GM11168 (cell line): Measurements from ENCODE around the gene ZBTB12.
"Not testable (repeated sequence)": the region's sequence is repeated elsewhere in the genome, so short reads cannot be mapped to it uniquely, and the experiment has no call there.

Source experiments
- in situ Hi-C: fragments of 300-500 bp; cut with MboI; formaldehyde crosslinking; loops from one replicate; pipeline ENCODE4 v1.12.0; 2022; ENCODE audit warnings: low sequenced_read_pairs; ENCODE audit not compliant: unreplicated experiment

The ZBTB12 gene

DNA sequence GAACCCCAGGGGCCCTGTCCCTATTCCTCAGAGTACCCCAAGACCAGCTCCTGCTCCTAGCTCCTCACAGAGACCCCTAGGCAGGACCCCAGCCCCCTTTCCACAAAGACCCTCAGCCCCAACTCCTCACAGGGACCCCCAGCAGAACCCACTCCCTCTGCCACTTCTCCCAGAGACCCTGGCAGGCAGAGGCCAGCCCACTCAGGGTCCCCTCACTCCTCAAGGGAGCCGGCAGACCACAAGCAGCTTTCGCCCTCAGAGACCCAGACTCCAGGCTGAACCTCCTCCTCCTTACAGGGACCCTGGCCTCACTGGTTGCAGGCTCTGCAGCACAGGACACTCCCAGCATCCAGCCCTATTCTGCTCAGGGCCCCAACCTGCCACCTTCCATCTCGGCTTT lies 23.7 kb downstream of the ZBTB12 start:
- in situ Hi-C loops = no loop called here

DNA sequence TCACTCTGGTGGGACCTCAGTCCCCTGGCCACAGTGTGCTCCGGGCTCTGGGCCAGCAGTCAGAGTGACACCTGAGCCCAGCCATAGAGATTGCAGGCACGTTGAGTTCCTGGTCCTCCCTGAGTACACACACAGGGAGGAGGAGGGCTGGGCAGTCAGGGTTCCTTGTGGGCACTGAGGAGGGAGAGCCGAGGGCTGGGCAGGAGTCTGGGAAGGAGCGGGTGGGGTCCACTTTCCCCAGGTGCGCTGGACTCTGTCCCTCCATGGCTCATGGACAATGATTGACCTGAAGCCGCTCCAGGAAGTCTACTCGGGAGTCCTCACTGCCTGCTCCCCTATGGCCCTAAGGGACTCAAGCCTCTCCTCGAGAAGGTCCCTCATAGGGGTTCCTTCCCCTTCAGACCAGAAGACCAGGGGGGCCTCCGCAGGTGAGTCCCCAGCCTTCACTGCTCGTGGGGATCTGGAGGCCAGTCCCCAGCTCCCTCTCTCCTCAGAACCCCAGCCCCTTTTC lies 24.2 kb downstream of the ZBTB12 start:
- in situ Hi-C loops = no loop called here

DNA sequence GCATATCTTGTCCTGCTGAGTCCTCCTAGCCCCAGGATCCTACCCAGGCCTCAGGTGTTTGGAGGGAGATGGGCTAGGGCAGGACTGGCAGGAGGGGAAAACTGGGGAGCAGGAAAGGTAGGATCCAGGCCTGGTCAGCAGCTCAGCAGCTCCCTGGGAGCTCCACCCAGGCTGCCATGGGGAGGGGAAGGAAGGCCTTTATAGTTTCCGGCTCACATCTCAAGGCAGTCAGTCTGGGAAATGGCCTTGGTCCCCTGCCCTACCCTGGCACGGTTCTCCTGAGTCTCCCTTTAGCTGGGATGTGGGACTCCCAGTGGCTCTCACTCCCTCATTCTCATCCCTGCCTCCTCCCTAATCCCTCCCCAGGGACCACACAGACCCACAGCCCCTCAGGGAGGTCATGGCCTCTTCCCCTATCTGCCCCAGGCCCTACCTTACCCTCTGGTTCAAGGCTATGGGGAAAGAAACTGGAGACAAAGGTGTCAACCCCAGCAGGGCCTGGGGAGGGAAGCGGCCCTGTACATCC lies 24.7 kb downstream of the ZBTB12 start:
- in situ Hi-C loops = no loop called here

DNA sequence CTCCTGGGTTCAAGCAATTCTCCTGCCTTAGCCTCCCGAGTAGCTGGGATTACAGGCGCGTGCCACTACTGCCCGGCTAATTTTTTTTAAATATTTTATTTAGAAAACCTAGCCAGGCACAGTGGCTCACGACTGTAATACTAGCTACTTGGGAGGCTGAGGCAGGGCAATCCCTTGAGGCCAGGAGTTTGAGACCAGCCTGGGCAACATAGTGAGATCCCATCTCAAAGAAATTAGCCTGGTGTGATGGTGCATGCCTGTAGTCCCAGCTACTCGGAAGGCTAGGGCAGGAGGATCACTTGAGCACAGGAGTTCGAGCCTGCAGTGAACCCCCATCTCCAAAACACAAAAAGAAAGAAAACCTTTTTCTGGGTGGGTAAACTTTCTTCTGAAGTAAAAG lies 25.5 kb downstream of the ZBTB12 start:
- in situ Hi-C loops = no loop called here

DNA sequence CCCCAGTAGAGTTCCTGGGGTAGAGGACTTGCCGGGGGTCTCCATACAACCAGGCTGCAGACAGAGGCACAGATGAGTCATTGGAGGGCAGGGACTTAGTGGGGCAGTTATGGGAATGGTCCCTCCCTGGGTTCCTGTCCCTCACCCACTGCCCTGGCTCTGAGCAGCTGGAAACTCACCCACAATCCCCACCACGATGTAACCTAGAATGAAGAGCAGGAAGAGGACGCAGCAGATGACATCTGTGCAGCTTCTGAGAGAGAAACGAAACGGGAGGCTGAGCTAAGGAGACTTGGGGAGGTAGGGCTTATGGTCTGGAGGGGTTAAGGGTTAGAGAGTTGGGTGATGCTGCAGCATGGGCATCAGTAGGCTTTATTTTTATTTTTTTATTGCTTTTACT lies 26.0 kb downstream of the ZBTB12 start:
- in situ Hi-C loops = no loop called here

DNA sequence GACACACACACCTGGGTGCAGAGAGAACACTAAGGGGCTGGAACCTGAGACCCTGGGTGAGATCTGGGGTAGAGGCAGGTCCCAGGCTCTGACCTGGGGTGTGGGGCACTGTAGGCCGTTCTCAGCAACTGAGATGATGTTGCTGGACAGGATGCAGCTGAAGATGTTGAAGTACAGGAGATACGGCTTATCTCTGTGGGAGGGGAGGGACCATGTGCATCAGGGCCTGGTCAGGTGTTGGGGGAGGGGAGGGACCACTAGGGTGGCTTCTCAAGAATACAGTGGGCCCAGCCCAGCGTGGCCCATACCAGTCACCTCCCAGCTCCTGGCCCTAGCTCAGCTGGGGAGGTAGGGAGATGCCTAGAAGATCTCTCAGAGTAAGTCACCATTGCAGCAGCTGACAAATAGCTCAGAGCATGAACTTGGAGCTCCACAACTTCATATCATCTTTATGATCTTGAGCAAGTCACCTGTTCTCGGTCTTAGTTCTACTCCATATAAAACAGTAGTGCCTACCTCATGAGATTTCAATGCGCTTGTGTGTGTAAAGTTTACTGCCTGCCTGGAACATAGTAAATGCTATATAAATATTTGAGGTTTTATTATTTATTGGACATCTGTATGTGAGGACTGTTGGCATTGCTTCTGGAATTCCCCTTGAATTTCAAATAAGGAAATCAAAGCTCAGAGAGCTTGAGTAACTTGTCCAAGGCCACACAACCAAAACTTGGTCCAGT lies 26.9 kb downstream of the ZBTB12 start:
- in situ Hi-C loops = loop anchor here (5.0 kb wide), 1 partner anchor 38 kb away; no protein-coding TSS in a partner anchor

DNA sequence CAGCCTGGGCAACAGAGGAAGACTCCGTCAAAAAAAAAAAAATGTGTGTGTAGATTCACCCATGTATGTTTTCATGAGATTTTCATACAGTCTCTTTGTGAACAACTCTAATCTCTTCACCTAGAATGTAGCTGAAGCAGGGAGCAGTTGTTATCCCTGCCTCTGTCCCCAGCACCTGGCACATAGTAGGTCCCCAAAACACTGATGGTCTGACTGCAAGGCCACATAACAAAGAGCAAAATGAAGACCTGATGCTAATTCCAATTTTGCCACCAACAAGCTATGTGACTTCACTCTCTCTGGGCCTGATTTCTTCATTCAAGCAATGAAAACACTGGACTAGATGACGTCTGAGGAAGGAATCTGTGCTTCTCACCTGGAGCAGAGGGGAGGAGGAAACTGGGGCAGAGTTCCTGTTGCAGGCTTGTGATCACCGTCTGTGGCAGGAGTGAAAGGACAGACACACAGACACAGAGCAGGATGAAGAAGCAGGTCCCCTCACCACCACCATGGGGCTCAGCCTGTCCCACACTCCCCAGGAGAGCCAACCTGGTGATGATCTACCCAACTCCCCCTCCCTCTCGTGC lies 27.7 kb downstream of the ZBTB12 start:
- in situ Hi-C loops = loop anchor here (5.0 kb wide), 1 partner anchor 37 kb away; no protein-coding TSS in a partner anchor

DNA sequence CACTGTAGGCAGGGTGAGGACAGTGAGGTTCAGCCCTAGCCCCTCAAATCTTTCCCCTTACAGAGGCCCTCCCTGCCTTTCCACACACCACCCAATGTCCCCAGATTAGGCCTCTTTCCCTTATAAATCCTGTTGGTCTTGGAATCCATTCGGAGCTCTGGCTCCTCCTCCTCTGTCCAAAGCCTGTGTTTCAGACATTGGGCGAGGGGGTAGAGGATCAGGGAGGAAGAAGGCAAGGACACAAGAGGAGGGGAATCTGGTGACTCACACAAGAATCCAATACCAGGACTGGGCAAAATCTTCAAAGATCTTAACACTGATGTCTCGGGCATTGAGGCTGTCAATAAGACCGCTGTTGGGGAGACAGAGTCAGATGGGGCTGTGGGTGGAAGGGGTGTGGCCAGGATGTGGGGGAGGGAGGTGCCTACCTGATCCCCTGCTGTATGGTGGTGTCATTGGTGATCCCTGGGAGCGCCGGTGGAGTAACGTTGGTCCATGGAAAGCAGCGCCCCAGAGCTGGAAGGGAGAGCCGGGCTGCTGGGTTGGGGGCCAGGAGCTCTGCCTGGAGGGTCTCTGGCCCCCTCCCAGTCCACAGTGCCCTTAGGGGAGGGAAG lies 30.7 kb downstream of the ZBTB12 start:
- in situ Hi-C loops = loop anchor here (5.0 kb wide), 1 partner anchor 34 kb away; no protein-coding TSS in a partner anchor

DNA sequence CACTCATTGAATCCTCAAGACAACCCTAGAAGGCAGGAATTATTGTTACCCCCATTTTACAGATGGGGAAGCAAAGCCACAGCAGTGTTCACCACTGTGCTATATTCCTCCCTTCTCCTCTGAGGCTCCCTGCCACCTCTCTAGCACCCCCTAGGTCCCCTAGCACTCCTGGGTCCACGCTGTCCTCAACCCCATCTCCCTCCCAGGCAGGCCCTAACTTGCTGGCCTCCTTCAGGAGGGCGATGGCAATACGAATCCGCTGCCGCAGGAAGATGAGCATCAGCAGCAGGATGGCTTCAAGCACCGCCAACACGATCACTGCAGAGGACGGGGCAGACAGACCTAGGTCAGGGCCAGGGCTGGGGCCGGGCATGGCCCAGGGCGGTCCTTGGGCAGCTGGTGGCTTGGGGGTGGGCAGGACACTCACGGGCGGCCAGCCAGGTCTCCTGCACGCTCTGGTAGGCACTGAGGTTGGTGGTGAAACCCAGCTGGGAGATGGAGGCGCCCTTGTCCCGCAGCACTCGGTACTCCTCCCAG lies 31.4 kb downstream of the ZBTB12 start:
- in situ Hi-C loops = loop anchor here (5.0 kb wide), 1 partner anchor 33 kb away; no protein-coding TSS in a partner anchor

DNA sequence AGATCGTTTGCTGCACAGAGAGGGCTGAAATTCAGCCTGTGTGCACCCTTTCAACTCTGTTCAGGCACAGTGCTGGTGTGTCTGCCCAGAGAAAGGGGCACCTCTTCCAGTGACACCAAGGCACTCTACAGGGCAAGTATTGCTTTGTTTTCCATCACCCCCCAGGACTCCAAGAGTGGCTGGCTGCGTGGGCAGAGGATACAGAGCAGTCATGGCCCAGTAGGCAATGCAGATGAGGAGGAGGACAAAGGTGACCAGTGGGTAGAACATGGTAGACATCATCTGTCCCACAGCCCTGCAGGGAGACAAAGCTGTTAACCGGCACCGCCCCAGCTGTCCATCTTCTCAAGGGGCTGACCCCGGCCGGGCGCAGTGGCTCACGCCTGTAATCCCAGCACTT lies 32.5 kb downstream of the ZBTB12 start:
- in situ Hi-C loops = no loop called here

DNA sequence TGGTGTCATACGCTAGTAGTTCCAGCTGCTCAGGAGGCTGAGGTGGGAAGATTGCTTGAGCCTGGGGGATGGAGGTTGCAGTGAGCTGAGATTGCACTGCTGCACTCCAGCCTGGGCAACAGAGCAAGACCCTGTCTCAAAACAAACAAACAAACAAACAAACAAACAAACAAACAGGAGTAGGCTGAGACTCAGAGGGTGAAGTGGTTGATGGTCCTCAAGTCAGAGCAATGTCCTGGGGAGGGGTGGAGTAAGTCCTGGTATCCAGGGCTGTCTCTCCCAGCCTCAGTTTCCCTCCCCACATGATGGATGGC lies 33.3 kb downstream of the ZBTB12 start:
- in situ Hi-C loops = not testable (repeated sequence)

DNA sequence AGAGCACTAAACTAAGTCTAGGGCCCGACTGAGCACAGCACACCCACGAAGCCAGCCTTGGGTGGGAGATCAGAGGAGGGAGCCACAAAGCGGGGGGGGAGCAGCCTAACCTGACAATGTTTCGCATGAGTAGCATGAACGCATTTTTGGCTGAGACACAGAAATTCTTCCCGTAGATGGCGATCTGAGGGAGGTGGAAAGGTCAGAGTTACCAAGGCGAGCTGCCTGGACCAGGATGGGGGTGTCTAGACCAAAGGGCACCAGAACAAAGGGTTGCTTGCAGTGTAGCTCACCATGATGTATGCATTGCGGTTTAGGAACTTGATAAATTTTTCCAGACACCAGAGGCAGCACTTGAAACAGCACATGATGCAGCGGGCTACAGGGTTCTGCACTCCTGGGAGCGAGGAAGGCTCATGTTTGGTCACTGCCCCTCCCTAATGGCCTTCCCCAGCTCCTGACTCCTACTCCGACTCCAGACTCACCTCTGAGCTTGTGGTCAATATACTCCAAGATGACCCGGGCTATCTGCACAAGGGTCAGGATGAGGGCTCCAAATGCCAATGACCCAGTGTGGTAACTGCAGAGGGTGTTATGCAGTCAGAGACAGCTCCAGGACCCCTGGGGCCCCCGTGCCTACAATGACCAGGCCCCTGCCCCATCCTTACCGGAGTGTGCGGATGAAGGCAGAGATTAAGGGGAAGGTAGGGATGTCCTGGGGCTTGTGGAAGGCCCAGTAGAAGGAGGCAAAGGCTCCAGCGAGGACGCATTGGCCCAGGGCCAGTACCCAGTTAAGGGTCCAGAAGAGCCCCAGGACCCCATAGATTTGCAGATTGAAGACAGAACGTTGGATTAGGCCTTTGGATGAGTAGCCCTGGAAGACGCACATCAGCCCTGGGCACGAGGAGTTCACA lies 36.4 kb downstream of the ZBTB12 start:
- in situ Hi-C loops = no loop called here

DNA sequence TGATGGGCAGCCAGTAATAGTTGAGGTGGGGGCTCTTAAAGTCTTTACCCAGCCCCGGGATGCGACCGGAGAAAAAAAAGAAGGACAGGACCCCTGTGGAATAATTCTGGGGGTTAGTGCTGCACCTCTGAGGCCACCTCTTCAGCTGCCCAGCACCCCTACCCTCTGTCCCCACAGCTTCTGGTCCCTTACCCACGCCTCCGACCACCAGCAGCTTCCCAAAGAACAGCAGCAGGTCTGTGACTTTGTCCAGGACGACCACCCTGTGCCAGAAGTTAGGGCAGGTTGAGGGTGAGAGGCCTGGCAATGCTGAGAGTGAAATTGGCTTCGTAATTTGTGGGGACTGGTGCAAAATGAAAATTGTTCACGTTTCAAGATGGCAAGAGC lies 37.1 kb downstream of the ZBTB12 start:
- in situ Hi-C loops = no loop called here

DNA sequence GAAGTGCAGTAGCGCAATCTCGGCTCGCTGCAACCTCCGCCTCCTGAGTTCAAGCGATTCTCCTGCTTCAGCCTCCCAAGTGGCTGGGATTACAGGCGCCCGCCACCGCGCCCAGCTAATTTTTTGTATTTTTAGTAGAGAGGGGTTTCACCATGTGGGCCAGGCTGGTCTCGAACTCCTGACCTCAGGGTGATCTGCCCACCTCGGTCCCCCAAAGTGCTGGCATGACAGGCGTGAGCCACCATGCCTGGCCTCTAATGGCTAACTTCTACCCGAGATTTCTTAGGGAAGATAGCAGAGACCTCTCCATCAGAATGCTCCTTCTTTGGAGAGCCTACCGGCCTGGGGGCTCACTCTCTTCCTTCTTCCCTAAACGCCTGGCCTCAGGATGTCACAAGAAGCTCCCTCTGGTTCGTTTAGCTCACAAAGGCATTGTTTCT lies 37.7 kb downstream of the ZBTB12 start:
- in situ Hi-C loops = not testable (repeated sequence)

DNA sequence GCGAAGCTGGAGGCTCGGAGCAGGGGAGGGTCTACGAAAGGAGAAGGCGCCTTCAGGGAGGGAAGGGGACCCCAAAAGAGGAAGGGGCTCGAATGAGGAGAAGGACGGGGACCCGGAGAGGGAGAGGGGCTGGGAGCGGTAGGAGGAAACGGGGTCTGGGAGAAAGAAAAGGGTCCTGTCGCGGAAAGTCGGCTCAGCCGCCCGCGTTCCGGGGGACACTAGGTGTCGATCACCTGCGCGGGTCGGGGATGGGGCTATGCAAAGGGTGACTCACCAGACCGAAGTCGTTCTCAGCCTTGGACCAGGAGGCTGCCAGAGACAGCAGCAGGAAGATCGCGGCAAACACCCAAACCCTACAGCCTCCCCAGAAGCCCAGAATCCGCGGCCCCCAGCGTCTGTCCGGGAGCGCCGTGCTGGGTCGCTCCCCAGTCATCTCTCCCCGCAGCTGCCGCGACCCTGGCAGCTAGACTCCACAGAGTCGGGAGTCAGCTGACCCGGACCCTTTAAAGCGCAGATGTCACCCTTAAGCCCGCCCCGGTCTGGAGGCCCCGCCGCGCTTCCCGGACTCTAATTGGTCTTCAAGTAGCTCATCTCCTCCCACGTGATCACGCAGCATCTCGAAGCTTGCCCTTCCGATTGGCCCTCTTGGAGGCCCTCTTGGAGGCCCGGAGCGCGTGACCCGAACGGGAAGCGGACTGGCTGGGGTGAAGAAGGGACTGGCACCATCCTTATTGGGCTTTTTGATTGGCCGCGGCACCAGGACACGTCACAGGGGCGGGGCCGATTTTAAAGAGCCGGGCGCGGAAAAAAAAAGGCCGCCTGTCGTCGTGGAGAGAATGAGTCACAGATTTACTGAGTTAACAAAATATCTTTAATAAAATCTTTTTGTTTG lies 39.3 kb downstream of the ZBTB12 start, which contains the start of gene NEU1:
Gene NEU1 (minus strand): TSS at position 478 of the 892 bp plus-strand sequence. CDS start 45 bp downstream, at position 433.
- in situ Hi-C loops = no loop called here

DNA sequence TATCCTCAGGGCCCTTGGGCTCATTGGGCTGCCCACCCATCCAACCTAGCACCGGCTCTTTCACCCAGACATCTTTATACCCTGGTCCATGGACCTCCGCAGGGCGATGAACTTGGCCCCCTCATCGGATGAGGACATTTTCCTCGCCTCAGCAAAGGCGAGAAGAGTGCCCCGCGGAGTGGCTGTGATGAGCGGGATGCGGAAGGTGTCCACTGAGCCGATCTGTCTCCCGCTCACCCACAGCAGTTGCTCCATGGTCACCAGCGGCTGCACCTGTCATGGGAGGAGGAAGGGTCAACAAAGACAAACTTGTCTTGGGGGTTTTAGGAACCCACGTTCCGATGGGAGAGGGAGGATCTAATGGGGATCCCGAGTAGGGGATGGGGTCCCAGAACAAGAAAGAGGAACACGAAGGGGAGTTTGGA lies 40.0 kb downstream of the ZBTB12 start:
- in situ Hi-C loops = no loop called here

DNA sequence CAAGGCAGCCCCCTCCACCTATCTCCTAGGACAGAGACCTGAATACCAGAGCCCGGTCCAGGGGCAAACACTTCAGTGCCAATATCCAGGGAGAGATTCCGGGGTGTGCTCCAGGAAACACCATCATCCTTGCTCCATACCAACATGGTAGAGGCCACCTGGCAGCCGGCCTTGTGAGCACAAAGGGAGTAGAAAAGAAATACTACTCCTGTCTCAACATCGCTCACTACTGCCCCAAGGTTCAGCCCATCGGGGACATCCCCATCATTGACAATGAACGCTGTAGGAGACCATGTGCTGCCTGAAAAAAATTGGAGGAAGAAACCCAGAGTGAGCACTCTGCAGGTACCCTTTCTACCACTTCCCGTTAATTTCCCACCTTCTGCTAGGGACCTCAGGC lies 40.7 kb downstream of the ZBTB12 start:
- in situ Hi-C loops = no loop called here

DNA sequence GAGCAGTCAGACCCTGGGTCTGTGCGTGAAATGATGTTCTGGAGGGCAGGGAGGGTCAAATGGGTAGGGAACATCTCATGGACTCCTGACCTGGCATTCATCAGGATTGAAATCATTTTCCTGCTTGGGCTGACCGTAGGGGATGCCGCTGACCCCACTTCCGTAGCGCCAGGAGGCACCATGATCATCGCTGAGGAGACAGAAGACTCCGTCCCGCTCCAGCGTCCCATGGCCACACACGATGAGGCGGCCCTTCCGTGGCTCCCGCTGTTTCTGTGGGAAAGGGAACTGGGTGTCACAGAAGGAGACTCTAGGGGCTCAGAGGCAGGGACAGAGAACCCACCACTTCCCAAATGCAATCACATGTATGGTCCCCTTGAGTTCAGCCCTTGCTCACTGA lies 41.5 kb downstream of the ZBTB12 start:
- in situ Hi-C loops = no loop called here

DNA sequence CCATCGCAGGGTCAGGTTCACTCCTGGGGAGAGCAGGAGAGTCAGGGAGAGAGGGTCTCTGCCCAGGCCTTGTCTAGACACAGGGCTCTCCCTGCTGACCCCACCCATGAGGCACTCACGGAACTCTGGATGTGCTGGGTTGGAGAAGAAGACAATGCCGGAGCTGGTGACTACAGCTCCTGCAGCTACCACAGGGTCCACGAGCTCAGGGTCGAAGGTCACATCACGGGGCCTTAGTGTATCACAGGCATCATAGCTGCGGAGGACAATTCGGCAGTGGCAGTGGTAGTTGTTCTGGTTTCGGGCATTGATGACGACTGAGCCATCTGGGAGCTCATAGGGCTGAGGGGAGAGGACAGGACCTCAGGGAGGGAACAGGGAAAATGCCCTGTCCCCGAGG lies 42.0 kb downstream of the ZBTB12 start:
- in situ Hi-C loops = no loop called here
